SK-N-SH treated with all-trans-retinoic acid at 6 μM for 48 hours (cell line): ENCODE results near the gene THSD8.

ENCODE experiments used
- ATAC-seq: fragments of 200-7000 bp; cut with Tn5 transposase; 3 replicates; pipeline ENCODE4 v1.9.1; 2020; ENCODE audit warnings: mild to moderate bottlenecking, moderate library complexity
- ARNTL ChIP-seq: fragments of 450-650 bp; formaldehyde crosslinking; IDR thresholded peaks from 2 replicates; pipeline ENCODE4 v1.5.0; 2020; ENCODE audit warnings: low read depth, mild to moderate bottlenecking, moderate library complexity, borderline replicate concordance
- BACH2 ChIP-seq: fragments of 250-450 bp; sonication (Bioruptor Pico); IDR thresholded peaks from 2 replicates; pipeline ENCODE4 v1.9.0; 2021; ENCODE audit warnings: mild to moderate bottlenecking, borderline replicate concordance
- CSDC2 ChIP-seq: fragments of 250-450 bp; sonication (Bioruptor Pico); IDR thresholded peaks from 2 replicates; pipeline ENCODE4 v1.5.0; 2020; ENCODE audit warnings: mild to moderate bottlenecking, moderate library complexity
- ESRRG ChIP-seq: fragments of 250-450 bp; sonication (Bioruptor Pico); IDR thresholded peaks from 2 replicates; pipeline ENCODE4 v1.6.1; 2021; ENCODE audit warnings: mild to moderate bottlenecking
- GLIS3 ChIP-seq: fragments of 250-450 bp; sonication (Bioruptor Pico); IDR thresholded peaks from 2 replicates; pipeline ENCODE4 v1.5.0; 2020; ENCODE audit warnings: mild to moderate bottlenecking, moderate library complexity
- OSR1 ChIP-seq: fragments of 250-450 bp; sonication (Bioruptor Pico); IDR thresholded peaks from 2 replicates; pipeline ENCODE4 v1.8.0; 2022; ENCODE audit warnings: moderate library complexity, mild to moderate bottlenecking, inconsistent platforms
- RARB ChIP-seq: fragments of 250-450 bp; sonication (Bioruptor Pico); IDR thresholded peaks from 2 replicates; pipeline ENCODE4 v1.8.0; 2021; ENCODE audit warnings: mild to moderate bottlenecking, moderate library complexity
- SNAI2 ChIP-seq: fragments of 250-450 bp; sonication (Bioruptor Pico); IDR thresholded peaks from 2 replicates; pipeline ENCODE4 v1.5.0; 2020; ENCODE audit warnings: mild to moderate bottlenecking, moderate library complexity
- TCF4 ChIP-seq: fragments of 250-450 bp; sonication (Bioruptor Pico); IDR thresholded peaks from 2 replicates; pipeline ENCODE4 v1.8.0; 2021; ENCODE audit warnings: mild to moderate bottlenecking, moderate library complexity, borderline replicate concordance
- TOX ChIP-seq: fragments of 250-450 bp; sonication (Bioruptor Pico); IDR thresholded peaks from 2 replicates; pipeline ENCODE4 v1.8.0; 2021; ENCODE audit warnings: mild to moderate bottlenecking, moderate library complexity, borderline replicate concordance
- ZC3H10 ChIP-seq: fragments of 250-450 bp; sonication (Bioruptor Pico); IDR thresholded peaks from 2 replicates; pipeline ENCODE4 v1.5.1; 2021; ENCODE audit warnings: mild to moderate bottlenecking, moderate library complexity
- ZFP3 ChIP-seq: fragments of 250-450 bp; sonication (Bioruptor Pico); IDR thresholded peaks from 2 replicates; pipeline ENCODE4 v1.5.0; 2020; ENCODE audit warnings: mild to moderate bottlenecking, moderate library complexity
- ZFP30 ChIP-seq: fragments of 450-650 bp; formaldehyde crosslinking; IDR thresholded peaks from 2 replicates; pipeline ENCODE4 v1.5.0; 2022; ENCODE audit warnings: mild to moderate bottlenecking, moderate library complexity
- ZNF565 ChIP-seq: fragments of 450-650 bp; formaldehyde crosslinking; conservative IDR thresholded peaks from 2 replicates; pipeline ENCODE4 v1.5.0; 2020; ENCODE audit warnings: low read depth, mild to moderate bottlenecking, moderate library complexity
- ZNF70 ChIP-seq: fragments of 450-650 bp; formaldehyde crosslinking; IDR thresholded peaks from 2 replicates; pipeline ENCODE4 v1.5.0; 2020; ENCODE audit warnings: mild to moderate bottlenecking, moderate library complexity
- ZNF8 ChIP-seq: fragments of 450-650 bp; formaldehyde crosslinking; IDR thresholded peaks from 2 replicates; pipeline ENCODE4 v1.5.0; 2020; ENCODE audit warnings: mild to moderate bottlenecking, moderate library complexity
- TF ChIP-seq, protein P1 (sequence below): fragments of 250-450 bp; sonication (Bioruptor Pico); IDR thresholded peaks from 2 replicates; pipeline ENCODE4 v1.5.0; 2020; ENCODE audit warnings: mild to moderate bottlenecking, moderate library complexity
- TF ChIP-seq, protein P2 (sequence below): fragments of 250-450 bp; sonication (Bioruptor Pico); IDR thresholded peaks from 2 replicates; pipeline ENCODE4 v1.5.1; 2020; ENCODE audit warnings: low read depth, mild to moderate bottlenecking, moderate library complexity
- TF ChIP-seq, protein P3 (sequence below): fragments of 250-450 bp; sonication (Bioruptor Pico); IDR thresholded peaks from 2 replicates; pipeline ENCODE4 v1.8.0; 2020; ENCODE audit warnings: mild to moderate bottlenecking, moderate library complexity, borderline replicate concordance
- TF ChIP-seq, protein P4 (sequence below): fragments of 250-450 bp; sonication (Bioruptor Pico); IDR thresholded peaks from 2 replicates; pipeline ENCODE4 v1.5.1; 2021; ENCODE audit warnings: mild to moderate bottlenecking, moderate library complexity

THSD8 gene

DNA sequence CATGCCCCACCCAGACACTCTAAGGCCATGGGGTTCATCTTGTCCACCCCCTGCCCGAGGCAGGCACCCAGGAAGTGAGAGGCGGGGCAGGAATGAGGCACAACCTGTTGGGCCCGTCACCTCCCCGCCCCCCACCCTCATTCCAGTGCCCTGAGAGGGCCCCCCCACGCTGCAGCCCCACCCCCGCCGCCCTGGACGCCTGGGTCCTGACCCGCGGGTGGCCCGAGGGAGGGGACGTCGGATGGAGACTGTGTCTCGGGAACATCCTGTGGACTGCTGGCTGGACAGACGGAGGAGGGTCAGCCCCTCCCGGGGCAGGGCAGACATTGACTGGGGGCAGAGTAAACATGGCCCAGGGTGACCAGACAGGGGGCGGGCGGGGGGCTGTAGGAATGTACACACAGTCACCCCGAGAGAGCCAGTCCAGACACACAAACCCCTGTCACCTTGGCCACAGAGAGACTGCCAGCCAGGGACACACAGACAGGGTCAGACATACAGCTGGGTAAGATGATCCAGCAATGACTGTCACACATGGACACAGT is 17.9 kb upstream of the THSD8 start:
- ATAC-seq = no peak
- TF ChIP-seq ESRRG (no peak), ZNF70 (CRISPR knock-in tag) (no peak), ZC3H10 (CRISPR knock-in tag) (no peak), CSDC2 (no peak), ZNF565 (CRISPR knock-in tag) (no peak), ARNTL (no peak)

DNA sequence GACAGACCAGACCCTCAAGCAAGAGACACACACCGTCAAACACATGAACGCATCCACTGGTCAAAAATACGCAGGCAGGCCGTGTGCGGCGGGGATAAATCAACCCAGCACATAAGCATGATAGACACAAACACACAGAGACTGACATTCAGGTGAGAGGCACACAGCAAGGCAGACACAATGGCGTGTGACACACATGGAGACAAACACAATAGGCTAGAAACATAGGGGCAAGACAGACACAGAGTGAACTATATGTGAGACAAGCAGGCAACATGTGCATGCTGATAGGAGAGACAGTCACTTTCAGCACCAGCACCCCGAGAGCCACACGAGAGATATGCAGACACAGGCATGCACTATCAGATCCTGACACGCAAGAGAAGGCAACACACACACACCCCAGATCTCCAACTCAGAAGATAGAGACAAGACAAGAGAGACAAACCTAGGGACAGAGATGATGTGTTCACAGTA is 17.4 kb upstream of the THSD8 start:
- TF ChIP-seq ZNF565 (CRISPR knock-in tag) (no peak), ARNTL (no peak), ESRRG (no peak)
- TF ChIP-seq, protein P1, sequence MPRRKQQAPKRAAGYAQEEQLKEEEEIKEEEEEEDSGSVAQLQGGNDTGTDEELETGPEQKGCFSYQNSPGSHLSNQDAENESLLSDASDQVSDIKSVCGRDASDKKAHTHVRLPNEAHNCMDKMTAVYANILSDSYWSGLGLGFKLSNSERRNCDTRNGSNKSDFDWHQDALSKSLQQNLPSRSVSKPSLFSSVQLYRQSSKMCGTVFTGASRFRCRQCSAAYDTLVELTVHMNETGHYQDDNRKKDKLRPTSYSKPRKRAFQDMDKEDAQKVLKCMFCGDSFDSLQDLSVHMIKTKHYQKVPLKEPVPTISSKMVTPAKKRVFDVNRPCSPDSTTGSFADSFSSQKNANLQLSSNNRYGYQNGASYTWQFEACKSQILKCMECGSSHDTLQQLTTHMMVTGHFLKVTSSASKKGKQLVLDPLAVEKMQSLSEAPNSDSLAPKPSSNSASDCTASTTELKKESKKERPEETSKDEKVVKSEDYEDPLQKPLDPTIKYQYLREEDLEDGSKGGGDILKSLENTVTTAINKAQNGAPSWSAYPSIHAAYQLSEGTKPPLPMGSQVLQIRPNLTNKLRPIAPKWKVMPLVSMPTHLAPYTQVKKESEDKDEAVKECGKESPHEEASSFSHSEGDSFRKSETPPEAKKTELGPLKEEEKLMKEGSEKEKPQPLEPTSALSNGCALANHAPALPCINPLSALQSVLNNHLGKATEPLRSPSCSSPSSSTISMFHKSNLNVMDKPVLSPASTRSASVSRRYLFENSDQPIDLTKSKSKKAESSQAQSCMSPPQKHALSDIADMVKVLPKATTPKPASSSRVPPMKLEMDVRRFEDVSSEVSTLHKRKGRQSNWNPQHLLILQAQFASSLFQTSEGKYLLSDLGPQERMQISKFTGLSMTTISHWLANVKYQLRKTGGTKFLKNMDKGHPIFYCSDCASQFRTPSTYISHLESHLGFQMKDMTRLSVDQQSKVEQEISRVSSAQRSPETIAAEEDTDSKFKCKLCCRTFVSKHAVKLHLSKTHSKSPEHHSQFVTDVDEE (CRISPR knock-in tag) = no peak
- TF ChIP-seq, protein P2, sequence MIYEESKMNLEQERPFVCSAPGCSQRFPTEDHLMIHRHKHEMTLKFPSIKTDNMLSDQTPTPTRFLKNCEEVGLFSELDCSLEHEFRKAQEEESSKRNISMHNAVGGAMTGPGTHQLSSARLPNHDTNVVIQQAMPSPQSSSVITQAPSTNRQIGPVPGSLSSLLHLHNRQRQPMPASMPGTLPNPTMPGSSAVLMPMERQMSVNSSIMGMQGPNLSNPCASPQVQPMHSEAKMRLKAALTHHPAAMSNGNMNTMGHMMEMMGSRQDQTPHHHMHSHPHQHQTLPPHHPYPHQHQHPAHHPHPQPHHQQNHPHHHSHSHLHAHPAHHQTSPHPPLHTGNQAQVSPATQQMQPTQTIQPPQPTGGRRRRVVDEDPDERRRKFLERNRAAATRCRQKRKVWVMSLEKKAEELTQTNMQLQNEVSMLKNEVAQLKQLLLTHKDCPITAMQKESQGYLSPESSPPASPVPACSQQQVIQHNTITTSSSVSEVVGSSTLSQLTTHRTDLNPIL (CRISPR knock-in tag) = no peak
- TF ChIP-seq, all 23 proteins: peak for 0
- no peak for ATAC-seq

DNA sequence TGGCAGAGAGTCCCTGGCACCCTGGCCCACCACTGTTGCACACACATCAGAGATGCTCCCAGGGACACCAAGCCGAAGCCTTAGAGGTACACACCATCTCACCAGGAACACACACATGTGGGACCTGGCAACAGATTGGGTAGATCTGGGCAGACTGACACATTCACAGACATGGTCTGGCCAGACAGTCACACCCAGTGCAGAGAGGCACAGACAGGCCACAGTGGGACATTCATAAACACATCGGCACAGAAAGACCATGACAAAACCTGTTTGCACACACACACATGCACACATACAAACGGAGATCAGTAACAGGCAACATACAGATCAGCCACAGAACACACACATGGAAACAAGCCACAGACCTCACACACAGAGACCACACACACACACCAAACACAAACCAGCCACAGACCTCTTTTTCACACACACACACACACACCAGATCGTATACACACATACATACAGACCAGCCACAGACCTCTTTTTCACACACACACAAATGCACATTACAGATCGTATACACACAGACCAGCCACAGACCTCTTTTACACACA is 16.9 kb upstream of the THSD8 start:
- ATAC-seq = no peak
- TF ChIP-seq OSR1 (CRISPR knock-in tag) = no peak
- no peak for TF ChIP-seq ZFP3 (CRISPR knock-in tag)
- TF ChIP-seq SNAI2 (CRISPR knock-in tag) = no peak
- no peak for TF ChIP-seq ZC3H10 (CRISPR knock-in tag)
- TF ChIP-seq ZNF565 (CRISPR knock-in tag) = no peak
- no peak for TF ChIP-seq CSDC2
- no peak for TF ChIP-seq RARB
- no peak for TF ChIP-seq ZFP30 (CRISPR knock-in tag)
- TF ChIP-seq, protein P1 (CRISPR knock-in tag) = no peak
- TF ChIP-seq, protein P3, sequence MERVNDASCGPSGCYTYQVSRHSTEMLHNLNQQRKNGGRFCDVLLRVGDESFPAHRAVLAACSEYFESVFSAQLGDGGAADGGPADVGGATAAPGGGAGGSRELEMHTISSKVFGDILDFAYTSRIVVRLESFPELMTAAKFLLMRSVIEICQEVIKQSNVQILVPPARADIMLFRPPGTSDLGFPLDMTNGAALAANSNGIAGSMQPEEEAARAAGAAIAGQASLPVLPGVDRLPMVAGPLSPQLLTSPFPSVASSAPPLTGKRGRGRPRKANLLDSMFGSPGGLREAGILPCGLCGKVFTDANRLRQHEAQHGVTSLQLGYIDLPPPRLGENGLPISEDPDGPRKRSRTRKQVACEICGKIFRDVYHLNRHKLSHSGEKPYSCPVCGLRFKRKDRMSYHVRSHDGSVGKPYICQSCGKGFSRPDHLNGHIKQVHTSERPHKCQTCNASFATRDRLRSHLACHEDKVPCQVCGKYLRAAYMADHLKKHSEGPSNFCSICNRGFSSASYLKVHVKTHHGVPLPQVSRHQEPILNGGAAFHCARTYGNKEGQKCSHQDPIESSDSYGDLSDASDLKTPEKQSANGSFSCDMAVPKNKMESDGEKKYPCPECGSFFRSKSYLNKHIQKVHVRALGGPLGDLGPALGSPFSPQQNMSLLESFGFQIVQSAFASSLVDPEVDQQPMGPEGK = no peak
- no peak for TF ChIP-seq BACH2 (CRISPR knock-in tag)

DNA sequence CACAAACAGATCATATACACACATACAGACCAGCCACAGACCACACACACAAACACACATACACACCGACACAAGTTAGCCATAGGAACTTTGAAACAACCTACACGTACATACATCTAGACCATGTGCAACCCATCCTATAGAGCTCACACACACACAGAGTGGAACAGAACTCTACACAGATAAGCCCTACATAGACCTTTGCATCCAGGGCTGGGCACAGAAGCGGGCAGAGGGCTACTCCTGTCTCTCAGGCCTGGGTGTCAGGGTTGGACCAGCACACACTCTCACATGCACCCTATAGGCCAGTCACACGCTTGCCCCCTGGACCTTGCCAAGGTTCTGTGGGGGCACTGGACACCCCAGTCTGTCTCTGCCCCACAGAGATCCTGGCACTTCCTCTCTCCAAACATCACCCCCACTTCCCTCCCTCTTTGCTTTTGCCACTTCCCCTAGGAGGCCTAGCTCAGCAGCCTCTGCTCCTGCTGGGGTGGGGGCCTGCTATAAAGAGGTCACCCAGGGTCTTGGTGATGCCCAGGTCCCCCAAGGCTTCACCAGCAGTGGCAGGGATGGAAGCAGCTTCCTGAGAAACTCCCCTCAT is 16.3 kb upstream of the THSD8 start:
- ATAC-seq = no peak
- TF ChIP-seq ZNF565 (CRISPR knock-in tag) = no peak
- no peak for TF ChIP-seq ZNF8 (CRISPR knock-in tag)
- TF ChIP-seq, protein P4, sequence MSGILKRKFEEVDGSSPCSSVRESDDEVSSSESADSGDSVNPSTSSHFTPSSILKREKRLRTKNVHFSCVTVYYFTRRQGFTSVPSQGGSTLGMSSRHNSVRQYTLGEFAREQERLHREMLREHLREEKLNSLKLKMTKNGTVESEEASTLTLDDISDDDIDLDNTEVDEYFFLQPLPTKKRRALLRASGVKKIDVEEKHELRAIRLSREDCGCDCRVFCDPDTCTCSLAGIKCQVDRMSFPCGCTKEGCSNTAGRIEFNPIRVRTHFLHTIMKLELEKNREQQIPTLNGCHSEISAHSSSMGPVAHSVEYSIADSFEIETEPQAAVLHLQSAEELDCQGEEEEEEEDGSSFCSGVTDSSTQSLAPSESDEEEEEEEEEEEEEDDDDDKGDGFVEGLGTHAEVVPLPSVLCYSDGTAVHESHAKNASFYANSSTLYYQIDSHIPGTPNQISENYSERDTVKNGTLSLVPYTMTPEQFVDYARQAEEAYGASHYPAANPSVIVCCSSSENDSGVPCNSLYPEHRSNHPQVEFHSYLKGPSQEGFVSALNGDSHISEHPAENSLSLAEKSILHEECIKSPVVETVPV (CRISPR knock-in tag) = no peak
- no peak for TF ChIP-seq TOX (CRISPR knock-in tag)
- TF ChIP-seq ARNTL = no peak
- TF ChIP-seq, protein P1 (CRISPR knock-in tag) = no peak
- TF ChIP-seq BACH2 (CRISPR knock-in tag) = no peak
- no peak for TF ChIP-seq ZC3H10 (CRISPR knock-in tag)
- TF ChIP-seq GLIS3 = no peak
- TF ChIP-seq, protein P2 (CRISPR knock-in tag) = no peak
- no peak for TF ChIP-seq TCF4
